Tongue (tissue), 3 donors: Measurements from ENCODE around the gene ACKR2. TPM values are rescaled to one million over a fixed set of nuclear protein-coding genes. Genes with fewer than 3 reads are reported as not detected.

Experiments
- DNase-seq: peaks from one replicate; pipeline ENCODE4 v3.0.0-alpha.2; 2015
- small RNA-seq: library from RNA; depleted of rRNA; stranded (forward); fragments of <200 nt; gene quantifications from one replicate; pipeline ENCODE3, GENCODE V24; 2014; ENCODE audit warnings: low replicate concordance
- total RNA-seq: library from RNA; depleted of rRNA; stranded (reverse); fragments of >200 nt; gene quantifications from one replicate; pipeline ENCODE4 v1.2.3, GENCODE V29; 2014

Gene ACKR2
- total RNA-seq, 1 donor from 2014 or later = 2.2 TPM

DNA sequence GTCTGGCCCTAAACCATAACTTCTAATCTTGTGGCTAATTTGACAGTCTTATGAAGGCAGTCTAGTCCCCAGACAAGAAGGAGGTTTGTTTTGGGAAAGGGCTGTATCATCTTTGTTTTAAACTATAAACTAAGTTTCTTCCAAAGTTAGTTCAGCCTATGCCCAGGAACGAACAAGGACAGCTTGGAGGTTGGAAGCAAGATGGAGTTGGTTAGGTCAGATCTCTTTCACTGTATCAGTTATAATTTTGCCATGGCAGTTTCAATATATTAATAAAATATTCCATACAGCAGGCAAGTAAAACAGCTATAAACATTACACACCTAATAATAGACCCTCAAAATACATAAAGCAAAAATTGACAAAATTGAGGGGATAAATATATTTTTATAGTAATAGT is 83.6 kb downstream of the ACKR2 start:
- DNase-seq = no peak

DNA sequence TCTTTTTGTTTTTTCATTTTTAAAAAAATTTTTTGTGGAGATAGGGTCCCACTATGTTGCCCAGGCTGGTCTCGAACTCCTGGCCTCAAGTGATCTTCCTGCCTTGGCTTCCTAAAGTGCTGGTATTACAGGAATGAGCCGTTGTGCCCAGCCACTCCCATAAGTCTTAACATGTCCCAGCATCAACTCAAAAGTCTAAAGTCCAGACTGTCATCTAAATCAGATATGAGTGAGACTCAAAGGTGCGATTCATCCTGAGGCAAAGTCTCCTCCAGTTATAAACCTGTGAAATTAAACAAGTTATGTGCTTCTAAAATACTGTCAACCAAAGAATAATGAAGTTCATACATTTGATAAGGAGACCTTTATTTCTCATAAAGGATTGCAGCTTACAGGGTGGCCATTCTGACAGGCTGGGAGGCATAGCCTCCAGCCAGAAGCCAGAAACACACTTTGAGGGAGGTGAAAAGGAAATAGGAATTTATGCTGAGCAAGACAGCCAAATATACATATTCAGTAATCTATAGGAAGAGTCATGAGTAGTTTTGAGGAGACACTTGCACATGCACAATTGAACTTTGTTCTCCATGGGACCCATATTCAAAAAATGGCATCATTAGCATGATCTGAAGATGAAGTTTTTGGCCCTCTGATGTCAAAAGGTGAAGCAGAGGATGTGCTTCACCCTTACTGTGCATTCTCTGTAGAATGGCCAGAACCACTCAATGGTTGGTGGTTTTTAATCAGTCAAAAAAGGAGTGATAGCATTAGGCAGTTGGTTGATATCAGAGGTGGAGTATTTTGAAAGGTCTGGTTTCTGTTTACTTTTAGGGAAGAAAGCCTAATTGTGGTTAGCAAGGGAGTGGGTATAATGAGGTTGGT is 85.7 kb downstream of the ACKR2 start:
- DNase-seq = no peak

- DNase-seq = no peak
These were observed 86.3 kb downstream of the ACKR2 start for GRCh38 chr3:42895580-42895868.

DNA sequence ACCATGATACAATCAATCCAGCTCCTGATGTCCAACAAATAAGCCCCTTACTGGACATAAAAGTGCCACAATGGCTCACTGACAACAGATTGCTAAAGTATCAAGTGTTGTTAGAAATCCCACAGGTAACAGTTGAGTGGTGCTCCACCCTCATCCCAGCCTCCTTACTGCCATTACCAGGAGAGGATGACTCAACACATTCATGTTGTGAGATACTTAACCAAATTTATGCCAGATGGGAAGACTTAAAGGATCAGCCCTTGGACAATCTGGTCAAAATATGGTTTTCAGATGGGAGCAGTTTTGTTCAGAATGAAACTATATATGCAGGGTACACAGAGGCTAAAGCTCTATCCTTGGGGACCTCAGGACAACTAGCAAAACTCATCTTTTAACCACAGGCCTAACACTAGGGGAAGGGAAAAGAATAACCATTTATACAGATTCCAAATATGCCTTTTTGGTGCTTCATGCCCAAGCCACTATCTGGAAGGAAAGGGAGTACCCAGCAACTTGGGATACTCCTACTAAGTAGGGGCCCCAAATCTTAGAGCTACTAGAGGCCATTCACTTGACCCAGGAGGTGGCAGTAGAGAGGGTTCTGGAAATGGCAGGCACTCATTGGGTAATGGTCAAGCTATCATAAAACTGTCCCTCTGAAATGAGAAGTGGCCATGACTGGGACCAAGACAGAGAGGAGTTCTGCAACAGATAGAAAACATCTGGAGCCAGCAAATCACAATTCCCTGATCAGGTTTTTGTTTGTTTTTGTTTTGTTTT is 89.8 kb downstream of the ACKR2 start:
- DNase-seq = no peak

DNA sequence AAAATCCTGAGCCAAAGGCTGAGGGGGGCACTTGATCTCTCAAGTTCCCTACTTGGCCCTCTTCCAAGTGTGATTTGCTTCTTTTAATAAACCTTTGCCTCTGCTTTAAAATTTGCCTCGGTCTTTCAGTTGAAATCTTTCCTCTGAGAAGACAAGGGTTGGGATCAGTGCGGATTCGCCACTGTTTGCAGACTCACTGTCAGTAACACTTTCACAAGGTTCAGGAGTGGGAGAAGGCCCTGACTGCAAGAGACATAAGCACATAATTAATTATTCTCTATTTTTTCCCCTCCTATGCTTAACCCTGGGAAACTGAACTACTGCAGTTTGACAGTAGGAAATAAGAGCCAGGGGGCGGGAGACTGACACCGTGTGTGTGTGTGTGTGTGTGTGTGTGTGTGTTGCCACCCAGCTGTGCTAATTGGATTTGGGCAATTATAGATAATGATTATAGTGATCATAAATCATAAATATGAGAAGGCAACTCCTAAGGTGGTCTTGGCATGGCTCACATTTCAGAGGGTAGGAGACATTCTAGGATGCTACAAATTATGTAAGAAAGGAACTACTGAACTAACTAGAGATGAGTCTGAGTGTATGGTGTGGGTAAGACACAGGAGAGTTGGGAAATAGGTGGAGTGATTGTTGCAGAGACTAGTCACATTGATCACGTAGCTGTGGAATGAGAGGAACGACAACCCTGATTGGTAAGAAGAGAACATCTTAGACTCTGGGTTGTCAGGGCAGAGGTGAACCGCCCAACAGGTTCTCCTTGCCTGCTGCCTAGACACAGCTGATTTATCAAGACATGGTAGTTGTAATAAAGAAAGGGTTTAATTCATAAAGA is 91.2 kb downstream of the ACKR2 start:
- DNase-seq = no peak

GRCh38 chr3:42901073-42901415 is 91.8 kb downstream of the ACKR2 start:
- DNase-seq = no peak

DNA sequence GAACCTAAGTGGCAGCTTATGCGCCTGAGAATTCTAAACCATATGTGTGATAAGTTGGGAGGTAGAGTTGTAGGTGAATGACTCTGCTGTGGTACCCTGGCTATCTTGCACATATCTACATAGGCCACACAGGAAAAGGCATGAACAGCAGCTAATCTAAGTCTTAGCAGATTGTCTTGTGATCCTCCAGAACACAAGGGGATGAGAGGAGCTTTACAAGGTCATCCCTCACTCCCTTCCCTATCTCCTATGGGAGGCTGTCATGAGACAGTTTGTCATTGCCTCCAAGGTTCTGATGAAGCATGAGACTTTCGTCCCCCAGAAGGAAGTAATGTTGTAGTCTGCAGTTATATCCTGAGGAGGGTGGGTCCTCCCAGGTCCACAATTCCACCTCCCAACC is 93.0 kb downstream of the ACKR2 start:
- no peak for DNase-seq

DNA sequence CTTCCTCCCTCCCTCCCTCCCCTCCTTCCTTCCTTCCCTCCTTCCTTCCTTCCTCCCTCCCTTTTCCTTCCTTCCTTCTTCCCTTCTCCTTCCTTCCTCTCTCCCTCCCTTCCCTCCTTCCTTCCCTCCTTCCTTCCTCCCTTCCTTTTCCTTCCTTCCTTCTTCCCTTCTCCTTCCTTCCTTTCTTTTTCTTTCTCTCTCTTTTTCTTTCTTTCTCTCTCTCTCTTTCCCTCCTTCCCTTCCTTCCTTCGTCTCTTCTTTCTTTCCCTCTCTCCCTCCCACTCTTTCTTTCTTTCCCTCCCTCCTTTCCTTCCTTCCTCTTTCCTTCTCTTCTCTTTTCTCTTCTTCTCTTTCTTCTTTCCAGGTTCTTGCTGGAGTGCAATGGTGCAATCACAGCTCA is 94.8 kb downstream of the ACKR2 start:
- no peak for DNase-seq

DNA sequence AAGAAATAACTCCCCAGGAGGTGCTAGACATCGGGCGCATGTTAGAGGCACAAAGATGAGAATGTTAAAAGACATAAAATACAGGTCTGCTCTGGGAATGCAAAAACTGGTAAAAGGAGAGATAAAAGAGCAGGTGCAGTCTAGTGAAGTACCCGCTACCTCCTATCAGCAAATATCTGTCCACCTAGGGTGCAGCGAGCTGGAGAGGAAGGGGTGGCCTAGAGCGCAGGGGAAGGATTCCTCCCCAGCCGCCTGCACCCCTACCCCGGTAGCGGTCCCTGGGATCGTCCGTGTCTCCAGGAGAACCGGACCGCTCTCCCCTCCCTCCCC is 96.5 kb downstream of the ACKR2 start:
- no peak for DNase-seq

- DNase-seq = peak; percentile 76
These were observed 97.0 kb downstream of the ACKR2 start, which contains the start of gene ZNF662 for GRCh38 chr3:42906070-42906847. Gene ZNF662 (plus strand): TSS chr3:42906142. CDS start chr3:42908115, 1,973 bp downstream.

DNA sequence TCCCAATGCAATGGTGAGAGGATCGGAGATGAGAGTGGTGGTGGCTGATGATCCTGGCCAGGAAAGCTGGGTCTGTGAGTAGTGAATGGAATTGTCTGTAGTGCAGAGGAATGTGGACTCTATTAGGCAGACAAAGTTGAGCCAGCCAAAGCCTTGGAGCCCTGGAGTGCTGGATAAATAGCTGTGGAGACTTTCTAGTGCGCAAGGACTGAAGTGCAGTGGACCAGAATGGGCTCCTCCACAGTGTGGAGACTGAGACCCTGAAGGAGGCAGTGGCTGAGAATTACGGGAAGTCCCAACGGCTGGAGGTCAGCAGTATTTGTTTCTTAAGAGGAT is 97.6 kb downstream of the ACKR2 start:
- DNase-seq = no peak

DNA sequence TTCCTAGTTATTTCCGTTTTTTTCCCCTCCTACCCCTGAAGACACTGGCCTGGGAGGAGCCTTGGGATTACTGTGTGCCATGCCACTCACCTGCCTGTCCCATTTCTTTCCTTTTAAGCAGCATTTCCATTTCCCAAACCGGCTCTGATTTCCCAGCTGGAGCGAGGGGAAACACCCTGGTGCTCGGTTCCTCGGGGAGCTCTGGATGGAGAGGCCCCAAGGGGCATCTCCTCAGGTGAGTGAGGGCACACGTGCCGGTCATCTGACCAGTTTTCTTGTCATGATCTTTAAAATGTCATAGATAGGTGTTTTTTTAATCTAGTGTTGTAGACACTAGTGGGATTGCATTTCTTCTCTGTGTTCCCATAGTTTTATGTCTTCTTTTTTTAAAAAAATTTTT is 99.4 kb downstream of the ACKR2 start:
- no peak for DNase-seq

DNA sequence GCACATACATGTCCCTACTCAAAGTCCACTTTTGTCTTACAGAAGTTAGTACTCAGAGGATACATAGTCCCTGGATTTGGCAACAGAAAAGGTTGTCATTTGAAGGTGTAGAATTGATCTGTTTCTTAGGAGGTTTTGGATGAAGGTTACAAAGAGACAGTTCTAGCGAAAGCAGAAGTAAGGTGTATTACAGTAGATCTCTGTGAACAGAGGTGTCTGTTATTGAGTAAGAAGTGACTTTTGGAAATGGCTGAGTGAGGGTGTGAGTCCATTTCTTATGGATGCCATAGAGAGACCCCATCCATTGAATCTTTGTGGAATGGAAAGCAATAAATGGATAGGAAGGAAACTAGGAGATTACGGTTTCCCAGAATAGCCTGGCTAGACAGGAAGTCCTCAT is 102.3 kb downstream of the ACKR2 start:
- no peak for DNase-seq

DNA sequence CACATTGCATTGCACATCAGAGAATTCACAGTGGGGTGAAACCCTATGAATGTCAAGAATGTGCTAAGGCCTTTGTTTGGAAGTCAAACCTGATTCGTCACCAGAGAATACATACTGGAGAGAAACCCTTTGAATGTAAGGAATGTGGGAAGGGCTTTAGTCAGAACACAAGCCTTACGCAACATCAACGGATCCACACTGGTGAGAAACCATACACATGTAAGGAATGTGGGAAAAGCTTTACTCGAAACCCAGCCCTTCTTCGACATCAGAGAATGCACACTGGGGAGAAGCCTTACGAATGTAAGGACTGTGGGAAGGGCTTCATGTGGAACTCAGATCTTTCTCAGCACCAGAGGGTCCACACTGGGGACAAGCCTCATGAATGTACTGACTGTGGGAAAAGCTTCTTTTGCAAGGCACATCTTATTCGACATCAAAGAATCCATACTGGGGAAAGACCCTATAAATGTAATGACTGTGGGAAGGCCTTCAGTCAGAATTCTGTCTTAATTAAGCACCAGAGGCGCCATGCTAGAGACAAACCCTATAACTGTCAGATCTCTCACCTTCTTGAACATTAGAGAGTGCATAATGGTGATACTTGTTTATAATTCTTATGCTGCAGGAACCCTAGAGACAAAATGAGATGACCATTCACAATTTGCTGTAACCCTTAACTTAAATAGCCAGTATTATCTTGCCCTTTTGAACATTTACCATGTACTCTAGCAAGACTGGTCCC is 105.7 kb downstream of the ACKR2 start:
- DNase-seq = no peak

Small RNAs within 50 kb of the gene (small RNA-seq; reads per million reads assigned to genes)
- gene CCDC13 = not detected

Other genes starting within 250 kb of the ACKR2 start
- gene SEC22C, start 227.5 kb upstream of the ACKR2 start, total RNA-seq = 45.5 TPM
- 16.3 TPM for gene SS18L2, start 218.6 kb upstream of the ACKR2 start, total RNA-seq
- 182 TPM for gene NKTR, start 208.8 kb upstream of the ACKR2 start, total RNA-seq
- 41.5 TPM for gene ZBTB47, start 155.7 kb upstream of the ACKR2 start, total RNA-seq
- 159 TPM for gene KLHL40, start 123.9 kb upstream of the ACKR2 start, total RNA-seq
- 51.8 TPM for gene HHATL, start 106.6 kb upstream of the ACKR2 start, total RNA-seq
- 1.1 TPM for gene CCDC13, start 36.2 kb upstream of the ACKR2 start, total RNA-seq
- 137 TPM for gene HIGD1A, start 5.0 kb upstream of the ACKR2 start, total RNA-seq
- gene CYP8B1, start 66.4 kb downstream of the ACKR2 start, total RNA-seq = not detected
- 12.2 TPM for gene ZNF662, start 96.7 kb downstream of the ACKR2 start, total RNA-seq
- gene GASK1A, start 169.9 kb downstream of the ACKR2 start, total RNA-seq = 11.2 TPM